Measurements from ENCODE around the gene BRD1. TPM values are rescaled to one million over a fixed set of nuclear protein-coding genes. Genes with fewer than 3 reads are reported as not detected.

The BRD1 gene
- total and polyA plus RNA-seq, 2 experiments from 2014 or later = 25.0 to 25.9 TPM

- Histone ChIP-seq H3K4me3 (no peak overlapping the region), H3K27ac (no peak overlapping the region), H3K9me3 (ENCODE audit: low read depth) (no peaks in the 10 kb centered on the region), H4K20me1 (ENCODE audit: insufficient read depth, poor library complexity, severe bottlenecking) (peaks cover 21% of the 10 kb centered on the region), H3K4me2 (no peak overlapping the region), H3K27me3 (no peaks in the 10 kb centered on the region), H2AFZ (no peak overlapping the region), H3K4me1 (ENCODE audit: insufficient read depth) (no peaks in the 10 kb centered on the region), H3K36me3 (replicated peaks; ENCODE audit: insufficient read depth, low read depth) (no peaks in the 10 kb centered on the region), H3K9me2 (replicated peaks; ENCODE audit: insufficient read depth) (no peaks in the 10 kb centered on the region), H3K79me2 (peaks cover 5% of the 10 kb centered on the region)
- 97% methylated on average over 11 of the region's 11 CpGs for WGBS (ENCODE audit: low lambda C conversion rate, missing lambda C conversion rate)
- TF ChIP-seq EZH2phosphoT487 (IDR thresholded peaks at IDR 0.05; ENCODE audit: low read depth, severe bottlenecking, unreplicated experiment) (no peak), CTCF (IDR thresholded peaks at IDR 0.05; ENCODE audit: poor library complexity) (no peak), EZH2 (IDR thresholded peaks at IDR 0.05; ENCODE audit: borderline replicate concordance) (no peak)
- no peak for DNase-seq (ENCODE audit: low spot score)
These were observed 54.1 kb downstream of the BRD1 start for GRCh38 chr22:49773531-49773930.

GRCh38 chr22:49772692-49773091 is 55.0 kb downstream of the BRD1 start:
- WGBS (ENCODE audit: low lambda C conversion rate, missing lambda C conversion rate) = 90% methylated on average over 16 of the region's 16 CpGs
- no peaks in the 10 kb centered on the region for H3K9me2 ChIP-seq (replicated peaks; ENCODE audit: insufficient read depth)
- peaks cover 12% of the 10 kb centered on the region for H4K20me1 ChIP-seq (ENCODE audit: insufficient read depth, poor library complexity, severe bottlenecking)
- no peak overlapping the region for H3K4me3 ChIP-seq
- H3K27ac ChIP-seq = no peak overlapping the region
- no peak for DNase-seq (ENCODE audit: low spot score)
- H3K36me3 ChIP-seq (replicated peaks; ENCODE audit: insufficient read depth, low read depth) = no peaks in the 10 kb centered on the region
- H2AFZ ChIP-seq = no peak overlapping the region
- no peaks in the 10 kb centered on the region for H3K9me3 ChIP-seq (ENCODE audit: low read depth)
- no peaks in the 10 kb centered on the region for H3K4me1 ChIP-seq (ENCODE audit: insufficient read depth)
- H3K4me2 ChIP-seq = no peak overlapping the region
- TF ChIP-seq CTCF (IDR thresholded peaks at IDR 0.05; ENCODE audit: poor library complexity) = no peak
- no peaks in the 10 kb centered on the region for H3K27me3 ChIP-seq
- peaks cover 5% of the 10 kb centered on the region for H3K79me2 ChIP-seq

- H4K20me1 ChIP-seq (ENCODE audit: insufficient read depth, poor library complexity, severe bottlenecking) = peaks cover 6% of the 10 kb centered on the region
- no peaks in the 10 kb centered on the region for H3K4me1 ChIP-seq (ENCODE audit: insufficient read depth)
- no peaks in the 10 kb centered on the region for H3K79me2 ChIP-seq
- no peak for TF ChIP-seq EZH2 (IDR thresholded peaks at IDR 0.05; ENCODE audit: borderline replicate concordance)
- no peak for TF ChIP-seq CTCF (IDR thresholded peaks at IDR 0.05; ENCODE audit: poor library complexity)
- TF ChIP-seq EZH2phosphoT487 (IDR thresholded peaks at IDR 0.05; ENCODE audit: low read depth, severe bottlenecking, unreplicated experiment) = no peak
- DNase-seq (ENCODE audit: low spot score) = no peak
- 86% methylated on average over 42 of the region's 64 CpGs for WGBS (ENCODE audit: low lambda C conversion rate, missing lambda C conversion rate)
- no peak overlapping the region for H3K4me3 ChIP-seq
- H3K36me3 ChIP-seq (replicated peaks; ENCODE audit: insufficient read depth, low read depth) = no peaks in the 10 kb centered on the region
- H3K27me3 ChIP-seq = no peaks in the 10 kb centered on the region
- no peak overlapping the region for H2AFZ ChIP-seq
- no peak overlapping the region for H3K27ac ChIP-seq
- no peak overlapping the region for H3K4me2 ChIP-seq
- H3K9me3 ChIP-seq (ENCODE audit: low read depth) = peaks cover 5% of the 10 kb centered on the region
- no peaks in the 10 kb centered on the region for H3K9me2 ChIP-seq (replicated peaks; ENCODE audit: insufficient read depth)
These were observed 56.2 kb downstream of the BRD1 start for GRCh38 chr22:49771266-49772065.
